AG08395 (cell line): ENCODE data around the gene ZNF84.

Experiments
- DNase-seq: peaks from one replicate; pipeline ENCODE4 v3.0.0; 2012; ENCODE audit warnings: mixed read lengths, low spot score

Gene ZNF84

DNA sequence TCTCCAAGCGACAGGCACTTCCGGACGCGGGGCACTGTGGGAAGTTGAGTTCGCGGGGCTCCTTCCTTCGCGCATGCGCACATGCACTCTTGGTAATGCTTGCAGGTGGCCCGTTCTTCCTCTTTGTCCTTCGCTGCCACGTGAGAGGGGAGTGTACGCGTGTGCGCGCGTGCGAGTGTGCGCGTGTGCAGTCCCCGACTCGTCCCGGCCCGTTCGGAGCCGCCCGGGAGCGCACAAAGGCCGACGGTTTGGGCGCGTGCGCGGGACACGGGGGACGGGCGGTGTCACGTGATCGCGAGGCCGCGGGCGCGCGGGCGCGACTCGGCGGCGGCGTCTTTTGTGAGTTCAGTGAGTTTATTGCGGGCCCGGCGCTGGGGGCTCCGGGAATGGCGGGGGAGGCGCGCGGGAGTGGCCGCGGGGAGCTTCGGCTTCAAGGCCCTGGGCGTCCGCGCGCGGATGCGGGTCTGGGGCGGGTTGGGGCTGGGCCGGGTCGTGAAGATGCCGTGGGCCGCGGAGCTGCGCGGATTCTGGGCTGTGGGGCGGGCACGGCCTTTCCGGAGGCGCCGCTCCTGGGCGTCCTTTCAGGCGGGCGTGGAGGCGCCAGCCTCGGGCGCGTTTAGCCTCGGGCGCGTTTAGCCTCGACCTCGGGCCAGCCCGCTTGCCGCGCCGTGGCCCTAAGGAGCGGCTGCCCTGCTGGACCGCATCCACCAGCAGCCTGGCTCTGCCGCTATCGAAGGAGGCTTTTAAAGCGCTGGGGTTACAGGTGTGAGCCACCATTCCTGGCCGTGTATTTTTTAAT is at the start of gene ZNF84:
Gene ZNF84, plus strand, starts transcription at position 303 of the 799 bp plus-strand sequence. CDS start 3,959 bp downstream, outside the sequence.
- DNase-seq: peak; percentile 97

DNA sequence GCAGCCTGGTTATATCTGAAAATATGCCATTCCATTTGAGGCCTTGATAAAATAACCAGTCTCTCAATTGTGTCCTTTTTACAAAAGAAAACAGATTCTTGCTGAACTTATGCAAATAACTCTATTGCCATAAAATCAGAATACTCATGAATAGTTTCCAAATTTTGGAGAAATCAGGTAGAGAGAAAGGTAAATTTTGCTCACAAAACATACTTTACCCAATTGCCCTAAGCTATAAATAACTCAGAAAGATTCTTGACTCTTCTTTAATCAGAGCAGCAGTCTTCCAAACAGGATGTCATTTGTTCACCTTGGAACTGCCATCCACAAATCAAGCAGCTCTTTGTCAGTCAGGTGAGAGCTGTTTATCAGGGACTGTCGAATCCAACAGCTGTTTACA is 38.6 kb upstream of the ZNF84 start:
- DNase-seq: no peak

DNA sequence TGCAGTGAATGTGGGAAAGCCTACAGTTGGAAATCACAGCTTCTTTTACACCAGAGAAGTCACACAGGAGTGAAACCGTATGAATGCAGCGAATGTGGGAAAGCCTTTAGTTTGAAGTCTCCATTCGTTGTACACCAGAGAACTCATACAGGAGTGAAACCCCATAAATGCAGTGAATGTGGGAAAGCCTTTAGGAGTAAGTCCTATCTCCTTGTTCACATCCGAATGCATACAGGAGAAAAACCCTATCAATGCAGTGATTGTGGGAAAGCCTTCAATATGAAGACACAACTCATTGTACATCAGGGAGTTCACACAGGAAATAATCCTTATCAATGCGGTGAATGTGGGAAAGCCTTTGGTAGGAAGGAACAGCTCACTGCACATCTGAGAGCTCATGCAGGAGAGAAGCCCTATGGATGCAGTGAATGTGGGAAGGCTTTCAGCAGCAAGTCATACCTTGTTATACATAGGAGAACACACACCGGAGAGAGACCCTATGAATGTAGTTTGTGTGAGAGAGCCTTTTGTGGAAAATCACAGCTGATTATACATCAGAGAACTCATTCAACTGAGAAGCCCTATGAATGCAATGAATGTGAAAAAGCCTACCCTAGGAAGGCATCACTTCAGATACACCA is 26.5 kb upstream of the ZNF84 start:
- DNase-seq: no peak

DNA sequence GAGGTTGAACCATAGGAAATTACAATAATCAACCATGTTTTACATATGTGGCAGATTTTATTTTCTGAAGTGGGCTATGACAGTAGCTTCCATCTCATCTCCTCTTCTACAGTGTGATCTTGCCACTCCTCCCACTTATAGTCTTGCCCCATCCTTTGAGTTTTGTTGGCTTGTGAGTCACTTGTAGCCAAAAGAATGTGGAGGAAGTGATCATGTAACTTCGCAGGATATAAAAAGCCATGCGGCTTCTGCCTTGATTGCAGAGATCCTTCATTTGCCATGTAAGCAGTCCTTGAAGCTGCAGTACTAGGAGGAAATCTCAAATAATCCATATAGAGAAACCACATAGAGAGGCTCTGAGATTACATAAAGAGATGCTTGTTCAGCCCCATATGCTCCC is 13.7 kb upstream of the ZNF84 start:
- no peak for DNase-seq

DNA sequence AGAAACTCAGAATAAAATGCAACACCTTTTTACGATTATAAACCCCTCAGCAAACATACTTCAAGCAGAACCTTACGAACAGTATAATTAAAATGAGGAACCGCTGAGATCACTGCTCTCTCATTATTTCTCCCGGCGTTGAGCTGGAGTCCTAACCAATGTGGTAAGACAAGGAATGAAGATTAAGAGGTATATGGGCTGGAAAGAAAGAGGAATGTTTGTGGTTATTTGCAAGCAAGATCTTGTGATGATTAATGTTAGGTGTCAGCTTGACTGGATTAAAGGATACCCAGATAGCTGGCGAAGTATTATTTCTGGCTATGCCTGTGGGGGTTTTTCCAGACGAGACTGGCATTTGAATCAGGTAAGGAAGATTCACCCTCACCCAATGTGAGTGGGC is 10.3 kb upstream of the ZNF84 start:
- DNase-seq: no peak

DNA sequence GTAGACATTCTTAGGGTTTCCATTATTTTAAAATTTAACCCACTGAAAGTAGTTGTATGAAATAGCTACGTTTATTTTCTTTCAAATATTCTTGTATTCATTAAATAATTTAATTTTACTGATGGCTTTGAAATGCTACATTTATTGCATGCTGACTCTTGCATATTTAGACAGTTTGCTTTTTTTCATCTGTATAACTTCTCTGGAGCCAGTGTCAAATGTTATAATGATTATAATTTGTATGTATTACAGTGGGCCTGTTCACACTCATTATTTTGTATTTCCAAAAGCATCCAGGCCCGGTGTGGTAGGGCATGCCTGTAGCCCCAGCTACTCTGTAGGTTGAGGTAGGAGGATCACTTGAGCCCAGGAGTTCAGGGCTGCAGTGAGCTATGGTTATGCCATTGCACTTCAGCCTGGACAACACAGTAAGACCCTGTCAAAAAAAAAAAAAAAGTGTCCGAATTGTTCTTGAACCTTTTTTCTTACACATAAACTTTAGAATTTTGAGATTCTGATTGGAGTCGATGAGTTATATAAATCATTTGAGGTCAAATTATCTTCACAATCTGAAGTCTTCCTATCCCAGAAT is 905 bp downstream of the ZNF84 start:
- no peak for DNase-seq

DNA sequence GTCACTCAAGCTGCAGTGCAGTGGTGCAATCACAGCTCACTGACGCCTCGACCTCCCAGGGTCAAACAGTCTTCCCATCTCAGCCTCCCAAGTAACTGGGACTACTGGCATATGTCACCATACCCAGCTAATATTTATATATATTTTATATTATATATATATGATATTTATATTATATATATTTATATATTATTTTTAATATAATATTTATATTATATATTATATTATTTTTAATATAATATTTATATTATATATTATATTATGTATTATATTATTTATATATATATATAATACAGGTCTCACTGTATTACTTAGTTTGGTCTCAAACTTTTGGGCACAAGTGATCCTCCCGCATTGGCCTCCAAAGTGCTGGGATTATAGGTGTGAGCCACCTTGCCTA is 9.4 kb downstream of the ZNF84 start:
- DNase-seq: no peak

DNA sequence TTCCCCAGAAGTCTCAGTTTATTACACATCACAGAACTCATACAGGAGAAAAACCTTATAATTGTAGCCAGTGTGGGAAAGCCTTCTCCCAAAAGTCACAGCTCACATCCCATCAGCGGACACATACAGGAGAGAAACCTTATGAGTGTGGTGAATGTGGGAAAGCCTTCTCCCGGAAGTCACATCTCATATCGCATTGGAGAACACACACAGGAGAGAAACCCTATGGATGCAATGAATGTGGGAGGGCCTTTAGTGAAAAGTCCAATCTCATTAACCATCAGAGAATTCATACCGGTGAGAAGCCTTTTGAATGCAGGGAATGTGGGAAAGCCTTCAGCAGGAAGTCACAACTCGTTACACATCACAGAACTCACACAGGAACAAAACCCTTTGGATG is 20.1 kb downstream of the ZNF84 start:
- no peak for DNase-seq

DNA sequence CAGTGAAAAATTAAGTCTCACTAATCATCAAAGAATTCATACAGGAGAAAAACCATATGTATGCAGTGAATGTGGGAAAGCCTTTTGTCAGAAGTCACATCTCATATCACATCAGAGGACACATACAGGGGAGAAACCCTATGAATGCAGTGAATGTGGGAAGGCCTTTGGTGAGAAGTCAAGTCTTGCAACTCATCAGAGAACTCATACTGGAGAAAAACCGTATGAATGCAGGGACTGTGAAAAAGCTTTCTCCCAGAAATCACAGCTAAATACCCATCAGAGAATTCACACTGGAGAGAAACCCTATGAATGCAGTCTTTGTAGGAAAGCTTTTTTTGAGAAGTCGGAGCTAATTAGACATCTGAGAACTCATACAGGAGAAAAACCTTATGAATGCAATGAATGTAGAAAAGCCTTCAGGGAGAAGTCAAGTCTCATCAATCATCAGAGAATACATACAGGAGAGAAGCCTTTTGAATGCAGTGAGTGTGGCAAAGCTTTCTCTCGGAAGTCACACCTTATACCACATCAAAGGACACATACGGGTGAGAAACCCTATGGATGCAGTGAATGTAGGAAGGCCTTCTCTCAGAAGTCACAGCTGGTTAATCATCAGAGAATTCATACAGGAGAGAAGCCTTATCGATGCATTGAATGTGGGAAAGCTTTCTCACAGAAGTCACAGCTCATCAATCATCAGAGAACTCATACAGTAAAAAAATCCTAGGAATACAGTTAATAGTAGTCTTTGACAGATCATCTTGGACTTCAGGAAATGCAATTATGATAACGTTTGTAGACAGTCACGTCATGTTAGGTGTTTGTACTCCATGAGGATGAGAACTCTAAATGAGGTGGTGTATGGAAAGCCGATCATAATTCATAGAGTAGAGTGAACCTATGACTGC is 21.1 kb downstream of the ZNF84 start:
- DNase-seq: no peak

DNA sequence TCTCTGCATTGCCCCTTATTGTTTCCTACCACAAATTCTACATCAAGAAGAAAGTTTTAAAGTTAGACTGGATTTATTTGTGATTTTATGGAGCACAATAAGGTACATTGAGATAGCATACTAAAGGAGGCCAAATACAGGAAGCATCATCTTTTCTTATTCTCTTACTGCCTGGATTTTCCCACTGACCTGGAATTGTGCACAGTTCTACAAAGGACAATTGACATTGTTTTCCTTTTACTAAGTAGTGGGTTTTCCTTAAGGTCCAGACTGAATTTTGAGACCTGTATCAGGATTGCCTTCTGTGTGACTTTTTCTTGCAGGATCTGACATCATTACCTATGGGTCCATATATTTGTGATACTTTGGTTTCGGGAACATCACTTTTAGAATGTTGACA is 24.6 kb downstream of the ZNF84 start:
- DNase-seq: no peak

DNA sequence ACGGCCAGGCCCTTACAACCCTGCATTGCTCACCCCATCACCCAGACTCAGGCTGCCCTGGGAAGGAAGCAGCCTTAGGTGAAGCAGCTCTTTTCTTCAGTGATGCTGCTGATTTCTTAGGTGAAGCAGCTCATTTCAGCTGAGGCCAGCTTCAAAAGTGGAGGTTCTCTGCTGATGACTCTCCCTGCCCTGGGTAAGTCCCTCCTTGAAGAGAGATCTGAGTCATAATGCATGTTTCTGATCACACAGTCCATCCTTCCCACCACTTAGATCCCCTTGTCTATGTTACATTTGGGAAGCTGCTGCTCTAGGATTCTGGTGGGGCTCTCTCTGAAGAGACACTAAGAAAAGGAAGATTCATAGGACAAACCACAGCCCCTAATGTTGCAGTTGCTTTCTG is 26.2 kb downstream of the ZNF84 start:
- DNase-seq: no peak

DNA sequence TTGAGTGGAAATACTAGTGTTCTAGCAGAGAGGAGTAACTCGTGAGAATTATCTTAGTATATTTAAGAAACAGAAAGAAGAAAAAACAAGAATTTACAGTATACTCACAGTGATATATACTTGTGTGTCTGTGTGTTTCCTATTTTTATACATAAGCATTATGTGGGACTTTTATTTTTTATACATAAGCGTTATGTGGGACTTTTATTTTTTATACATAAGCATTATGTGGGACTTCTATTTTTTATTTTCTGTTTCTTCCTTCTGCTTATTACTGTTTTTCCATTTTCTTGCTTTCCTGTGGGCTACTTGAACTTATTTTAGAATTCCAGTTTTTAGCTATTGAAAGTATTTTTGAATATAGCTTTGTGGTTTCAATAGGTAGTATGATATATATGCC is 36.5 kb downstream of the ZNF84 start:
- no peak for DNase-seq

DNA sequence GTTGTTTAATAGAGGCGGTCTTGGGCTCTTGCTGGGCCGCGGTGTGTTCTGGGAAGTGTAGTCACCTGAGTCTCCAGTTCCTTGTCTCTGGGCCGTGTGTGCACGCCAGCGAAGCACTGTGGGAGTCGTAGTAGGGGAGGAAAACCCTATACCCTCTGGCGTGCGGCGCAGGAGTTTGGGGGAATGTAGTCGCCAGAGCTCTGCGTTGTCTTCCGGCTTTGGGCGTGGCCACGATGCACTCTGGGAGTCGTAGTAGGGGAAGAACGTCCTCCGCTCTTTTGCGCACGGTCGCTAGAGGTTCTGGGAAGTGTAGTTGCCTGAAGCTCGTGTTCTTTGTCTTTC is 42.7 kb downstream of the ZNF84 start:
- DNase-seq: peak; percentile 90

DNA sequence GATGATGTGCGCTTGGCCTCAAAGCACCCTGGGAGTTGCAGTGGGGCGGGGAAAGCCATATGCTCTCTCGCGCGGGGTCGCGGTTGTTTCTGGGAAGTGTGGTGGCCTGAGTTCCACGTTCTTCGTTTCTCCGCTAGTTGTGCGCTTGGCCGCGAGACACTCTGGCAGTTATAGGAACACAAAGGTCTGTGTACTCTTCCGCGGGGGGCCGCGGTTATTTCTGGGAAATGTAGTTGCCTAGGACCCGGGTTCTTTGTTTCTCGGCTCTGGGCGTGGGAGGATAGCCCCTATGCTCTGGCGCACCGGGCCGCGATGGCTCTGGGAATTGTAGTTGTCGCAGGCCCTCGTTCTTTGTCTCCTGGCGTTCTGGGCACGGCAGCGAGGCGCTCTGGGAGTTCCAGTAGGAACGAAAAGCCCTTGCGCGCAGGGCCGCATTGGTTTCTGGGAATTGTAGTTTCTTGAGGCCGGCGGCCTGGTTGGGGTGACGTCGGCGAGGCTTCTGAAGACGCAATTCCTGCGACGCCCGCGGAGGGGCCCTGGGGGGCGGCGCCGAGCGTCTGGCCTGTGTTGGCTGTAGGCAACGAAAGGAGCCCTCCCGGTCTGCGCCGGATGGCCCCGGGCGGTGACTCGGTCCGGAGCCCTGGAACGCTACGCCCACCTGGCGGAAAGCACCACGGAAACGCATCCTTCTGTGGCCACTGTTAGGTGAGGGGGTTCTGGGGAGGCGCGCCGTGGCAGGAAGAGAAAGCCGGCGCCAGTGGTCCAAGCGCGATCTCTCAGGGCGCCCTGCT is 43.3 kb downstream of the ZNF84 start, which contains the start of gene ZNF140:
Gene ZNF140, plus strand, starts transcription at position 556 of the 791 bp plus-strand sequence. CDS start 398 bp downstream, outside the sequence.
- DNase-seq: peak; percentile 85

DNA sequence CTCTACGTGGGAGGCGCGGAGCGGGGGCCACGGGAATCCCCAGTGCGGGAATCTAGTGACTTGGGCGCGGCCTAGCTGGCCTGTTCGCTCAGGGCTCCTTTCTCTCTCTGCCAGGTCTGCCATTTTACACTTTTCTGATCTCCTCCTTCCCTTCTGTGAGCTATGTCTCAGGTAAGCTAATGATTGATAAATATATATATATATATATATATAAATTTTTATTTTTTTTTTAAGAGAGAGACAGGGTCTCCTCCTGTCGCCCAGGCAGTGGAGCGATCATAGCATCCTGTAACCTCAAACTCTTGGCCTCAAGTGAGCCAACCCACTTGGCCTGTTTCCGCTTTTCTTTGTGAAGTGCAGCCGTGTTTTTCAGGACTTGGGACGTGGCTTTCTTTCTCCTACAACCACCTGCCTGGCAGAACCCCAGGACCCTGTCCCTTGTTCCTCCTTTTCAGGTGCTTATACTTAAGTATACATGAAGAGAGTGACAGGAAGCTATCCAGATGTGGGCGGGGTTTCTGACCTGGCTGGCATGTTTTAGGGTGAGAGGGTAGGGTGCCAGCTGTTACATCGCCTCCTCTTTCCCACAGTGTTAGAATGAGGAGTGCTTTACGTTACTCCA is 44.0 kb downstream of the ZNF84 start:
- DNase-seq: no peak

DNA sequence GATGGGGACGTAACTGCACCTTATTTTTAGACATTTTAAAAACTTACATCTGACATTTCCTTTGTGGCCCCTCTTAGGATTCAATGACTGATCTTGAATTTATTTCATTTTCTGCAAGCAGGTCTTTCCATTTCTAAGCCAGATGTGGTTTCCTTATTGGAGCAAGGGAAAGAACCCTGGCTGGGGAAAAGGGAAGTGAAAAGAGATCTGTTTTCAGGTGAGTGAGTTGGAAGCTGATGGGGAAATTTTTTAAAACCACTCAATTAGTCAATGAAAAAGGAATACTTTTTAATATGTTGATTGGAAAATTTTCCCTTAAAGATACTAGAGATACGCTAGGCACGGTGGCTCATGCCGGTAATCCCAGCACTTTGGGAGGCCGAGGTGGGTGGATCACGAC is 46.0 kb downstream of the ZNF84 start:
- no peak for DNase-seq

DNA sequence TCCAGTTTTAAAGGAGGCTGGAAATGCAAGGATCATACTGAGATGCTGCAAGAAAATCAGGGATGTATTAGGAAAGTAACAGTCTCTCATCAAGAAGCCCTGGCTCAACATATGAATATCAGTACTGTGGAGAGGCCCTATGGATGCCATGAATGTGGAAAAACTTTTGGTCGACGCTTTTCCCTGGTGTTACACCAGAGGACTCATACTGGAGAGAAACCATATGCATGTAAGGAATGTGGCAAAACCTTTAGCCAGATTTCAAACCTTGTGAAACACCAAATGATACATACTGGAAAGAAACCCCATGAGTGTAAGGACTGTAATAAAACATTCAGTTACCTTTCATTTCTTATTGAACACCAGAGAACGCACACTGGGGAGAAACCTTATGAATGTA is 68.3 kb downstream of the ZNF84 start:
- no peak for DNase-seq

DNA sequence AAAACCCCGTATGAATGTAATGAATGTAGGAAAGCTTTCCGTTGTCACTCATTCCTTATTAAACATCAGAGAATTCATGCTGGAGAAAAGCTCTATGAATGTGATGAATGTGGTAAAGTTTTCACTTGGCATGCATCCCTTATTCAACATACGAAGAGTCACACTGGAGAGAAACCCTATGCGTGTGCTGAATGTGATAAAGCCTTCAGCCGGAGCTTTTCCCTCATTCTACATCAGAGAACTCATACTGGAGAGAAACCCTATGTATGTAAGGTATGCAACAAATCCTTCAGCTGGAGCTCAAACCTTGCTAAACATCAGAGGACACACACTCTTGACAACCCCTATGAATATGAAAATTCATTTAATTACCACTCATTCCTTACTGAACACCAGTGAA is 68.9 kb downstream of the ZNF84 start:
- DNase-seq: no peak

DNA sequence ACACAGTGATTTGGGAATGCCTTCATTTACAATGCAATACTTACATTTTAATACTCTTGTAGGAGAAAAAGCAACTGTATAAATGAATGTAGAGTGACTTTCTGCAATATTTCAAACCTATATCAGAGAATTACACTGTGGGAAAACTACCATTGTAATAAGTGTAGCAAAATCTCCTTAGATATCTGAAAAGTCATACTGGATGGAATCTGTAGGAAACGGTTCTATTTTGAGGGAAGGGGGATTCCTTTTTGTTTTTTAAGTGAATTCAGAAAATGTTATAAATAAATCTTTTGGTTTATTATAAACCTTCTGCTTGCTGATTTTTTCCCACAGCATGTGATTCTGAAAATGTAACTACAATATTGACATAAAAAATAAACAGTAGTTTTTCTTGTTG is 69.8 kb downstream of the ZNF84 start:
- no peak for DNase-seq

DNA sequence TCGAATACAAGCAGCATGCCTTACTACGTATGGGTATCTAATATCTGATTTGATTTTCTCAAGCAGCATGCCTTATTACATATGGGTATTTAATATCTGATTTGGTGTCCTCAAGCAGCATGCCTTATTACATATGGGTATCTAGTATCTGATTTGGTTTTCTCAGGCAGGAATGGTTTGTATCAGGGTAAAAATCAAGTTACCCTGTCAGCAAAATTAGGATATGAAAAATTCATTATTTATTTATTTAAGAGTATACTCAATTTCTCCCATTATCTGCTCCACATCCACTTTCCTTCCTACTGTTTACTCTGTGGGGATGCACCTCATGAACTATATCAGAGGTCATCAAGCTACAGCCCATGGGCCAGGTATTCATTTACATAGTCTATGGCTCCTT is 70.8 kb downstream of the ZNF84 start:
- DNase-seq: no peak
